HG02798 (cell line): ENCODE results near the gene C1QL2.

Experiments
- ATAC-seq: cut with Tn5 transposase; IDR thresholded peaks from one replicate; pipeline ENCODE4 v1.9.1; 2021; ENCODE audit warnings: mild to moderate bottlenecking; ENCODE audit not compliant: unreplicated experiment, poor library complexity

The C1QL2 gene

DNA sequence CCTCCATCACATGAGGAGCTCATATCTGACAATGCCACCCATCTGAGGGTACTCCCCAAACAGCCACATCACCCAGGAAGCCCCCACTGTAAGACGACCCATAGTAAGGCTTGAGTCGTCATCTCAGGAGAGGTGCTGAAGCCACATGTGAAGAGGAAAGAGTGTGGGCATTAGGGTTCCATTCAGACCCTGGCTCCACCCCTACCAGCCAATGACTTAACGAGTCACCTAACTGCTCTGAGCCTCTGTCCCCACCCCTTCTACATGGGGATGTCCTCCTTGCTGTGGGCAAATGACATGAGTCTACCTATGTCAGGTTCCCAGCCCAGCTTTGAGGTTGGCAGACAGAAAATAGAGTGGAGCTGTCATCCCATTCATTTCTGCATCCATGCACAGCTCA lies 46.3 kb downstream of the C1QL2 start:
- no peak for ATAC-seq

DNA sequence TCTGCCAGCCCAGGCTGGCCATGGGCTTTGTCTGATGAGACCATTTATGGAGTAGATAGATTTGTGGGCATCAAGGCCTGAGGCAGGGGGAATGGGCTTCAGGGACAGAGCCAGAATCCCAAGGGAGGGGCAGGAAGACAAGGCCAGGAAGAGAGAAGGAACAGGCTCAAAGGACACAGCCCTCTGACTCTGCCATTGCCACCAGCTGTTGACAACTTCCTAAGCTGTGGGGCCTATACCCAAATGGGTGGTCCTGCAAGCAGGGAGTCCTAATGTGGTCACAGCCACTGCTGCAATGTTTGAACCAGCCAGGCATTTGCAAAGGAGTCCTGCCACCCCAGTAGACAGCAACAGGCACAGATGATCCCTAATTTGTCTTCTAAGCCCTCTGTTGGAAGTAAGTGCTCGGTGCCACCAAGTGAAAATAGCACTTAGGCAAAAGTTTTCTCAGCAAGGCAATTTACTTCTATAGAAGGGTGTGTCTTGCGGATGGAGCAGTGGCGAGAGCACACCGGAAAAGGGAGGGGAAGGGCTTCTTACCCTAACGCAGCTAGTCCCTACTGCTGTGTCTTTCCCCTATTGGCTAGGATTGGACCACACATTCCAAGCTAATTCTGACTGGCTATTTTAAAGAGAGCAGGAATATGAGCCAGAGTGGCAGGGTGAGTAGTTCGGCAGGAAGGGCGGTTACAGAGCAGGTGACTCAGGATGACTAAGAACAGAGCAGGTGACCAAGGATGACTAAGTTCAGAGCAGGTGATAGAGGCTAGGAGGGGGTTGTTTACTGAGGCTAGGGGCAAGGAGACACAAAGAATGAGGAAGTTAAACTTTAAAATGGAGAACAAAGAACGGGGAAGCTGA lies 47.2 kb downstream of the C1QL2 start:
- no peak for ATAC-seq

DNA sequence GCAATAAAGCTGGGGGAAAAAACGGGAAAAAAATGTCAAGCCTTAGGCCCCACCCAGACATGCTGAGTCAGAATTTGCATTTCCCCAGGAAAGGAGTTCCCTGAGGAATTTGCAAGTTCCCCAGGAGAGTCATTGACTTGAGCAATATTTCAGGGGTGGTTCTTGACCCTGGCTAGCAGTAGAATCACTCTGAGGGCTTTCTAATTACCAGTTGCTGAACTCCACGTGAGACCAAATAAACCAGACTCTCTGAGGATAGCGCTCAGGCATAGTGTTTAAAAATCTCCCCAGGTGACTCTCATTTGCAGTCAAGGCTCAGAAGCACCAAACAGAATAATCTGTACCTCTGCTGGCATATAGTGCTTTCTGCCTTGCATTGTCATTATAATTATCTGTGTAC lies 48.7 kb downstream of the C1QL2 start:
- ATAC-seq: no peak

DNA sequence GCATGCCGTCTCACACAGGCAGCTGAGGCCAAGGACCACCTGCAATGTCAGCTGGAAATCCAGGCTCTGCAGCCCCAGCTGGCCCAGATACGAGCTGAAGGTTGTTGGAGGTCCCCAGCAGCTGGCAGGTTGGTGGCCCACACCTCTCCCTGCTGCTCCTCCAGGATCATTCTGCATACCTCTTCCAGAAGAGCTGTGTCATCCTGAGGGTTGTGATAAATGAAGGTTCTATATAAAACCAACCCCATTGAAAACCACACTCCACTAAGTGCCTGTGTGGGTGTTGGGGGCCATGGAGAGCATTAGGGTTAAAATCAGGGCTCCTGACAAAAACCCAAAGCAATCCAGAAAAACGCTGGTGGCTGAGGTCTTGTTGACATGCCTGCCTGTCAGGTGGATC lies 50.4 kb downstream of the C1QL2 start:
- ATAC-seq: no peak

DNA sequence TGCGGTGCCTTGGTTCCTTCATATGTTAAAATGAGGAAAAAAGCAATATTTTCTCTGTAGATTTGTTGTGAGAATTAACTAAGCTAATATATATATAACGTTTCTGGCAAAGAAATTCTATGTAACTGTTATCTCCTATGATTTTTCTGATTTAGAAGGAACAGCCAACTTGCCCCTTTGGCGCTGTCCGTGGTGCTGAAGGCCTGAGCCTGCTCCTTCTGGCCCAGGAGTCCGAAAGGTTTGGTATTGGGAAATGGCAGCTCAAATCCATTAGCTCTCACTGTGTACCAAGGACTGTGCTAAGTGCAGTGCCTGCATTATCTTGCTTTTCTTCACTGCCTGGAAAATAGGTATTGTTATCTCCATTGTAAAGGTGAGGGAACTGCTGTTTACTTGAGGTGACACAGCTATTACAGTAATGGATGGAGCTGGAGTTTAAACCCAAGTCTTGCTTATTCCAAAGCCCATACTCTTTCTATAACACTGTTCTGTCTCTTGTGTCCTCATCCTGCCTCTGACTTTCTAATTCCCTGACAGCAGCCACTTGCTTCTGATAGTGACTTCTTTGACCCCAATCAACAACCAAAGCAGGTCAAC lies 52.2 kb downstream of the C1QL2 start:
- no peak for ATAC-seq
